Measurements from ENCODE around the gene SLC22A17. TPM values are rescaled to one million over a fixed set of nuclear protein-coding genes. Genes with fewer than 3 reads are reported as not detected.

Gene SLC22A17
- total and polyA plus RNA-seq, 2 of the 13 experiments (the other 11 are each of a cell fraction or from before 2014, with no cell fraction given), result 0.95 to 1.1 TPM

DNA sequence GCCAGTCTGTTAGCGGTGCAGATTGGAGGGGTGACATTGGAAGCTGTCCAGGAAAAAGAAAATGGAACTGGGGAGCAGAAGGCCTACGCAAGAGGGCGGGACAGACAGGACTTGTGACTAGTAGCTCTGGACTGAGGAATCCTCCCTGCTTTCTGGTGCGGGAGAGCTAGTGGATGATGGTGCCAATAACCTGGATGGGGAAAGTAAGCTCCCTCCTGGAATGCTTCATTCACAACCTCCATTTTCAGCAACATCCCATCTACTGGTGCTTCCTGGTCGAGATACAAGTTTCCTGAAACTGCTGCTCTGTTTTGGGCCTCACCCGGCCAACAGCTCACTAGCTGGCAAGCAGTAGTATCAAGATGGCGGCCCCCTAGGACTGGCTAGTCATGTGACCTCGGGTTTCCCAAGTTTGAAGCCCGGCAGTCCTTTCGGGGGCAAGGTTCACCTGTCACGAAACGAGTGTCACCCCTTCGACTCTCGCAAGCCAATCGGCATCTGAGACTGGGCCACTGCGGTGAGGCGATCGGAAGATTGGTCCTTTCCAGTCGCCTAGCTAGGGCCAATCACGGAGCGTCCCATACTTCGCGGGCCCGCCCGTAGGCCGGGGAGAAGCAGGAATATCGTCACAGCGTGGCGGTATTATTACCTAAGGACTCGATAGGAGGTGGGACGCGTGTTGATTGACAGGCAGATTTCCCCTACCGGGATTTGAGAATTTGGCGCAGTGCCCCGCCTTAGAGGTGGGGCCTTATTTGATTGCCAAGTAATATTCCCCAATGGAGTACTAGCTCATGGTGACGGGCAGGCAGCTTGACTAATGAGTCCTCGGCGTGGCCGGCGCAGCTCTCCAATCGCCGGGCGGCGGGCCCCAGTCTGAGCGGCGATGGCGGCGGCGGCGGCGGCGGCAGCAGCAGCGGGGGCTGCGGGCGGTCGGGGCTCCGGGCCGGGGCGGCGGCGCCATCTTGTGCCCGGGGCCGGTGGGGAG lies 31.8 kb downstream of the SLC22A17 start, which contains the start of gene PABPN1 (continued):
- TF ChIP-seq AHDC1 (CRISPR knock-in tag; IDR thresholded peaks at IDR 0.05; ENCODE audit: borderline replicate concordance) (peak; percentile 65; the same call in 1 of the 2 replicates), ZMAT3 (CRISPR knock-in tag; conservative IDR thresholded peaks at IDR 0.05) (peak; percentile 98), HOXD1 (CRISPR knock-in tag; IDR thresholded peaks at IDR 0.05) (peak; percentile 96), NRL (CRISPR knock-in tag; IDR thresholded peaks at IDR 0.05; ENCODE audit: borderline replicate concordance) (peak; percentile 90), FLYWCH1 (CRISPR knock-in tag; IDR thresholded peaks at IDR 0.05) (0 out of 2 replicates have a peak, but pooled peaks have one; percentile 24), SMAD9 (CRISPR knock-in tag; IDR thresholded peaks at IDR 0.05) (peak; percentile 98), ZNF383 (CRISPR knock-in tag; IDR thresholded peaks at IDR 0.05; ENCODE audit: borderline replicate concordance) (0 out of 2 replicates have a peak, but pooled peaks have one; percentile 78), BCLAF1 (IDR thresholded peaks at IDR 0.05) (no peak), ATF7-NPFF (CRISPR knock-in tag; IDR thresholded peaks at IDR 0.05; ENCODE audit: low read depth) (peak; percentile 94), ZNF253 (CRISPR knock-in tag; IDR thresholded peaks at IDR 0.05; ENCODE audit: borderline replicate concordance) (no peak; the same call in 1 of the 2 replicates), ZNF432 (CRISPR knock-in tag; IDR thresholded peaks at IDR 0.05; ENCODE audit: borderline replicate concordance) (no peak), SETDB1 (CRISPR knock-in tag; IDR thresholded peaks at IDR 0.05; ENCODE audit: borderline replicate concordance) (no peak), HOXA3 (CRISPR knock-in tag; IDR thresholded peaks at IDR 0.05) (peak; percentile 99), ZNF451 (CRISPR knock-in tag; IDR thresholded peaks at IDR 0.05) (peak; percentile 94), ZNF20 (CRISPR knock-in tag; IDR thresholded peaks at IDR 0.05) (peak; percentile 70; the same call in 1 of the 2 replicates), HIVEP1 (CRISPR knock-in tag; IDR thresholded peaks at IDR 0.05) (peak; percentile 93; the same call in 1 of the 2 replicates), ZNF333 (CRISPR knock-in tag; IDR thresholded peaks at IDR 0.05; ENCODE audit: borderline replicate concordance) (peak; percentile 44; the same call in 1 of the 2 replicates), ZNF629 (CRISPR knock-in tag; conservative IDR thresholded peaks at IDR 0.05) (peak; percentile 78), HOXA7 (CRISPR knock-in tag; IDR thresholded peaks at IDR 0.05) (no peak), KDM5B (CRISPR knock-in tag; IDR thresholded peaks at IDR 0.05; ENCODE audit: borderline replicate concordance) (peak; percentile 86), CCAR2 (optimal IDR thresholded peaks at IDR 0.05; ENCODE audit: low read depth, low read length) (peak; percentile 91)
